Measurements from ENCODE around the gene NDE1. TPM values are rescaled to one million over a fixed set of nuclear protein-coding genes. Genes with fewer than 3 reads are reported as not detected.
A peak's percentile ranks its signal among the peaks of the same experiment; 100 is the strongest.
"Not testable (repeated sequence)": the region's sequence is repeated elsewhere in the genome, so short reads cannot be mapped to it uniquely, and the experiment has no call there.

Gene NDE1, protein sequence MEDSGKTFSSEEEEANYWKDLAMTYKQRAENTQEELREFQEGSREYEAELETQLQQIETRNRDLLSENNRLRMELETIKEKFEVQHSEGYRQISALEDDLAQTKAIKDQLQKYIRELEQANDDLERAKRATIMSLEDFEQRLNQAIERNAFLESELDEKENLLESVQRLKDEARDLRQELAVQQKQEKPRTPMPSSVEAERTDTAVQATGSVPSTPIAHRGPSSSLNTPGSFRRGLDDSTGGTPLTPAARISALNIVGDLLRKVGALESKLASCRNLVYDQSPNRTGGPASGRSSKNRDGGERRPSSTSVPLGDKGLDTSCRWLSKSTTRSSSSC
- total RNA-seq, result 10 to 100 TPM; 19.4 to 26.7 TPM
- 10 to 100 TPM; 33.5 to 36.6 TPM for polyA plus RNA-seq (ENCODE audit: insufficient read length in 2 of 2)
- long read RNA-seq, donor 1, partial matches to known transcripts, result 0 of 2 reads
- long read RNA-seq, donor 1, other reads (novel, unspliced or antisense), result 0 of 2 reads
- long read RNA-seq, donor 2, result 0 reads
- long read RNA-seq, donor 3, result 0 reads
- long read RNA-seq, donor 4, partial matches to known transcripts, result 144 of 155 reads
- long read RNA-seq, donor 4, other reads (novel, unspliced or antisense), result 10 of 155 reads

GRCh38 chr16:15650019-15650697 lies at the start of gene NDE1:
TSS of gene NDE1 (plus strand) at chr16:15650245. CDS start at chr16:15664779, 14,534 bp downstream.
- DNase-seq (ENCODE audit: low read depth in 4 of 6, low spot score in 6 of 6), result peak in 5 of 6 donors; percentile 71 to 96 (median 81)
- peak within 1 kb of the TSS; percentile 88 for H3K27ac ChIP-seq (ENCODE audit: low read depth, low read length)
- WGBS (ENCODE audit: insufficient coverage), result under 1% methylated on average over 71 of the region's 71 CpGs
- H3K9me3 ChIP-seq (ENCODE audit: control insufficient read depth, insufficient read depth, low read length), result no peaks in the 10 kb centered on the region
- H3K27me3 ChIP-seq (ENCODE audit: control insufficient read depth, insufficient read depth, low read length), result no peaks in the 10 kb centered on the region
- H3K4me1 ChIP-seq (ENCODE audit: control insufficient read depth, insufficient read depth, low read length), result peaks cover 21% of the 10 kb centered on the region
- peaks cover 3% of the 10 kb centered on the region for H3K36me3 ChIP-seq (ENCODE audit: control insufficient read depth, insufficient read depth, low read length)
- peak within 1 kb of the TSS; percentile 84 for H3K4me3 ChIP-seq (ENCODE audit: low read depth, low read length)

GRCh38 chr16:15601212-15601879 lies 48.7 kb upstream of the NDE1 start:
- H3K36me3 ChIP-seq (ENCODE audit: control insufficient read depth, insufficient read depth, low read length), result peaks cover 80% of the 10 kb centered on the region

DNA sequence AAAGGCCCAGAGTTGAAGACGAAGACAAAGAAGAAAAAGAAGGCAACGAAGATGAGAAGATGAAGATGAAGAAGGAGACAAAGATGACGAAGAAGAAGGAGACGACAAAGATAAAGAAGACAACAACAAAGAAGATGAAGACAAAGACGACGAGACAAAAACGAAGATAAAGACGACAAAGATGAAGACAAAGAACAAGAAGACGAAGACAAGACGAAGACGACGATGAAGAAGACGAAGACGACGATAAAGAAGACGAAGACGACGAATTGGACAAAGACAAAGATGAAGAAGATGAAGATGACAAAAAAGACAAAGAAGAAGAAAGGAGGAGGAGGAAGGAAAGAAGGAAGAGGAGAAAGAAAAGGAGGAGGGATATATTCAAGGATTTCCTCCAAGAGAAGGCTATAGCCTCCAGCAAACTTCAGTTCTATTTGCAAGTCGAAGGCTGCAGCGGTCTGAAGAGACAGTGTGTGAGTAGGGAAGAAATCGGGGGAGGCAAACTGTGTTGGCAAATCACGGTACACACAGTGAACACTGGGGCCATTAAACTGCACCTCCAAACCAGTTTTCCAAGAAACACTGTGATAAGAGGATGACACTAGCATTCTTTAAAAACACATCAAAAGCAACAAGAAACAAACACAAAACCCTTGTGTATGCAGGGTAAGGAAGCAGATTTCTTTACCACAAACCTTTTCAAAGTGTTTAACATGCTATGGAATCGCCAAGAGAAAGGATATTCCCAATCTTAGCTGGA lies 47.6 kb upstream of the NDE1 start:
- H3K9me3 ChIP-seq (ENCODE audit: control insufficient read depth, insufficient read depth, low read length), result no peaks in the 10 kb centered on the region
- peaks cover 83% of the 10 kb centered on the region for H3K36me3 ChIP-seq (ENCODE audit: control insufficient read depth, insufficient read depth, low read length)
- peaks cover 3% of the 10 kb centered on the region for H3K4me1 ChIP-seq (ENCODE audit: control insufficient read depth, insufficient read depth, low read length)
- DNase-seq (ENCODE audit: low read depth in 4 of 6, low spot score in 6 of 6), result no peak
- no peak overlapping the region for H3K4me3 ChIP-seq (ENCODE audit: low read depth, low read length)
- H3K27me3 ChIP-seq (ENCODE audit: control insufficient read depth, insufficient read depth, low read length), result no peaks in the 10 kb centered on the region
- 96% methylated on average over 18 of the region's 23 CpGs for WGBS (ENCODE audit: insufficient coverage)
- no peak overlapping the region for H3K27ac ChIP-seq (ENCODE audit: low read depth, low read length)

More at GRCh38 chr16:15601212-15601879, 48.7 kb upstream of the NDE1 start:
- Histone ChIP-seq H3K9me3 (ENCODE audit: control insufficient read depth, insufficient read depth, low read length) (no peaks in the 10 kb centered on the region), H3K27me3 (ENCODE audit: control insufficient read depth, insufficient read depth, low read length) (no peaks in the 10 kb centered on the region), H3K27ac (ENCODE audit: low read depth, low read length) (no peak overlapping the region), H3K4me3 (ENCODE audit: low read depth, low read length) (no peak overlapping the region), H3K4me1 (ENCODE audit: control insufficient read depth, insufficient read depth, low read length) (peaks cover 3% of the 10 kb centered on the region)
- no peak for DNase-seq (ENCODE audit: low read depth in 4 of 6, low spot score in 6 of 6)
- 59% methylated on average over 6 of the region's 9 CpGs for WGBS (ENCODE audit: insufficient coverage)

GRCh38 chr16:15604460-15605440 lies 45.3 kb upstream of the NDE1 start:
- DNase-seq (ENCODE audit: low read depth in 4 of 6, low spot score in 6 of 6), result no peak
- WGBS (ENCODE audit: insufficient coverage), result 74% methylated on average over 6 of the region's 14 CpGs
- Histone ChIP-seq H3K27me3 (ENCODE audit: control insufficient read depth, insufficient read depth, low read length) (no peaks in the 10 kb centered on the region), H3K36me3 (ENCODE audit: control insufficient read depth, insufficient read depth, low read length) (peaks cover 72% of the 10 kb centered on the region), H3K4me3 (ENCODE audit: low read depth, low read length) (no peak overlapping the region), H3K27ac (ENCODE audit: low read depth, low read length) (no peak overlapping the region), H3K4me1 (ENCODE audit: control insufficient read depth, insufficient read depth, low read length) (peaks cover 3% of the 10 kb centered on the region), H3K9me3 (ENCODE audit: control insufficient read depth, insufficient read depth, low read length) (no peaks in the 10 kb centered on the region)

DNA sequence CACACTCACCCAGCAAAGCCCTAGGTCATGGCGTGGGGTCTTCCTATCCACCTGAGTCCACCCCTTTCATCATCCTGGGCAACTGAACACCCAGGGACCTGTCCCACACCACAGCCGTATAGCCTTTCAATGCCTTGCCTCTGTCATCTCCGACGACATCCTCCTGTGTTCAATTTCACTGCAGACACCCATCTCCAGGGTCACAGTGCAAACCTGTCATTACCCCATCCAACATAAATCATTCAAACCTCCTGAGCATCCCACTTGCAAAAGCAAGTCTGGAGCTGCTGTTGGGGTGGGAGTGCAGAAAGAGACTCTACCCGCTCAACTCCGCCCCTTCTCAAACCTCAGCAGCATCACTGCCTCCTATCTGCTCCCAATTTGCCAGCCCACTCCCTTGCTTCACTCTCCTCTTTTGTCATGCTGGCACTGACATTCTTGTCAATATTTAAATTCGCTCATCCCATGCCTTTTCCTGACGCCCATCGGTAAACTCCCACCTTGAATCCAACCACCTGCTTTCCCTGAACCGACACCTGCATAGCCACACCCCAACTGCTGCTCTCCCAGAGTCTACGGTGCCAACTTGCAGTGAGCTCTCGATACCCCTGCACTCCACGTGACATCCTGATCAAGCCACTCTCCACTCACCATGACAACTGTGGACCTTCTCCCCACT lies 44.1 kb upstream of the NDE1 start:
- peaks cover 69% of the 10 kb centered on the region for H3K36me3 ChIP-seq (ENCODE audit: control insufficient read depth, insufficient read depth, low read length)
- H3K27ac ChIP-seq (ENCODE audit: low read depth, low read length), result no peak overlapping the region
- H3K9me3 ChIP-seq (ENCODE audit: control insufficient read depth, insufficient read depth, low read length), result no peaks in the 10 kb centered on the region
- no peaks in the 10 kb centered on the region for H3K27me3 ChIP-seq (ENCODE audit: control insufficient read depth, insufficient read depth, low read length)
- DNase-seq (ENCODE audit: low read depth in 4 of 6, low spot score in 6 of 6), result no peak
- 95% methylated on average over 13 of the region's 13 CpGs for WGBS (ENCODE audit: insufficient coverage)
- H3K4me1 ChIP-seq (ENCODE audit: control insufficient read depth, insufficient read depth, low read length), result peaks cover 3% of the 10 kb centered on the region
- H3K4me3 ChIP-seq (ENCODE audit: low read depth, low read length), result no peak overlapping the region

DNA sequence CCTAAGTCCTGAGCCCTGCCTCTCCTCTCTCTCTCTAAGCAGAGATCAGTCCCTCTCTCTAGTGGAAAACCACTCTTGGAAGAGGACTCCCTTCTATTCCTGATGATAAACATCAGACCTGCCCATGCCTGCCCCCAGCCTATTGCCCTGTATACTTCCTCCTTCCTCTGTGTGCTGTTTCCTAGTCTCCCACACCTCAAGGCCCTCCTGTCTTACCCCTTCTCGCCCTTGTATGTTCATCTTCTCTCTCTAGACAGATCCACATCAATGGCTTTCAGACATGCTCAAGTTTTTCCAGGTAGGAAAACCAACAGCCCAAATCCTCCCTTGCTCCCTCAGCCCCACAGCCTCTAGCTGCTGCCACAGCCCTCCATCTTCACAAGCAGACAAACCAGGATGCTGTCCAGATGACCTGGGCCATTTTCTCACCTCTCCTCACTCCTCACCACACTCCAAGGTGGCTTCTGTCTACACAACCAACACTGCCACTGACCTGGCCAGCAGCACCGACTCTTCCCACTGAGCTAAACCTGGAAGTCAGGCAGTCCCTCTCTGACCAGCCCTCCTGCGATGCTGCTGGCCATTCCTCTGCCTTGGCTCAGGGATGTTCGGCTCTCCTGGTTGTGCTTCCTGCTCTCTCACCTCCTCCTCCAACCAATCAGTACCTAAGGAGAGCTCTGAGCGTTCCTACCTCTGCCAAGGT lies 43.4 kb upstream of the NDE1 start:
- Histone ChIP-seq H3K4me3 (ENCODE audit: low read depth, low read length) (no peak overlapping the region), H3K27ac (ENCODE audit: low read depth, low read length) (no peak overlapping the region), H3K9me3 (ENCODE audit: control insufficient read depth, insufficient read depth, low read length) (no peaks in the 10 kb centered on the region), H3K27me3 (ENCODE audit: control insufficient read depth, insufficient read depth, low read length) (no peaks in the 10 kb centered on the region), H3K36me3 (ENCODE audit: control insufficient read depth, insufficient read depth, low read length) (peaks cover 68% of the 10 kb centered on the region), H3K4me1 (ENCODE audit: control insufficient read depth, insufficient read depth, low read length) (peaks cover 3% of the 10 kb centered on the region)
- DNase-seq (ENCODE audit: low read depth in 4 of 6, low spot score in 6 of 6), result no peak
- WGBS (ENCODE audit: insufficient coverage), result 91% methylated on average over 5 of the region's 5 CpGs

DNA sequence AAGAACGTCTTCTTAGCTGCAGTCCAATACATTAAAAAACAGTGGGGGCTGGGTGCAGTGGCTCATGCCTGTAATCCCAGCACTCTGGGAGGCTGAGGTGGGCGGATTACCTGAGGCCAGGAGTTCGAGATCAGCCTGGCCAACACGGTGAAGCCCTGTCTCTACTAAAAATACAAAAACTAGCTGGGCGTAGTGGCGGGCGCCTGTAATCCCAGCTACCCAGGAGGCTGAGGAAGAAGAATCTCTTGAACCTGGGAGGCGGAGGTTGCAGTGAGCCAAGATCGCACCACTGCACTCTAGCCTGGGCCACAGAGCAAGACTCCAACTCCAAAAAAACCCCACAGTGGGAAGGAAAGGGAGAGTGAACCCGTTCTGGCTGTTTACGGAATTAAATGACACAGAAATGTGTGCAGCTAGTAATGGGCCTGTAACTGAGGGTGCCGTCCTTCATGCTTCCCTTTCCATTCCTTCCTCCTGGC lies 42.8 kb upstream of the NDE1 start:
- not testable (repeated sequence) for H3K27ac ChIP-seq (ENCODE audit: low read depth, low read length); H3K4me1 ChIP-seq (ENCODE audit: control insufficient read depth, insufficient read depth, low read length); H3K27me3 ChIP-seq (ENCODE audit: control insufficient read depth, insufficient read depth, low read length); H3K4me3 ChIP-seq (ENCODE audit: low read depth, low read length); H3K9me3 ChIP-seq (ENCODE audit: control insufficient read depth, insufficient read depth, low read length); DNase-seq (ENCODE audit: low read depth in 4 of 6, low spot score in 6 of 6)
- peaks cover 66% of the 10 kb centered on the region for H3K36me3 ChIP-seq (ENCODE audit: control insufficient read depth, insufficient read depth, low read length)
- WGBS (ENCODE audit: insufficient coverage), result 93% methylated on average over 5 of the region's 12 CpGs
